ENCODE data around the gene DRAP1. TPM values are rescaled to one million over a fixed set of nuclear protein-coding genes. Genes with fewer than 3 reads are reported as not detected.

The DRAP1 gene
- total RNA-seq, 2 donors from 2014 or later = 101 to 127 TPM

- Histone ChIP-seq H3K4me3 (no peak overlapping the region), H3K4me1 (replicated peaks) (no peaks in the 10 kb centered on the region), H3K36me3 (no peaks in the 10 kb centered on the region), H3K27ac (no peak overlapping the region), H3K27me3 (replicated peaks; ENCODE audit: insufficient read depth) (no peaks in the 10 kb centered on the region), H3K9me3 (no peaks in the 10 kb centered on the region)
- no peak for DNase-seq (ENCODE audit: low spot score)
- intact Hi-C loops (cut with DNase I) = no loop called here
- 70% methylated on average over 7 of the region's 7 CpGs for WGBS
- TF ChIP-seq POLR2AphosphoS5 (IDR thresholded peaks at IDR 0.05) (no peak), CTCF (IDR thresholded peaks at IDR 0.05) (no peak)
Observed at GRCh38 chr11:65880027-65880426, 39.2 kb upstream of the DRAP1 start.

GRCh38 chr11:65880844-65881421, 38.3 kb upstream of the DRAP1 start:
- no peaks in the 10 kb centered on the region for H3K4me1 ChIP-seq (replicated peaks)
- DNase-seq (ENCODE audit: low spot score) = no peak
- H3K27me3 ChIP-seq (replicated peaks; ENCODE audit: insufficient read depth) = no peaks in the 10 kb centered on the region
- no peaks in the 10 kb centered on the region for H3K9me3 ChIP-seq
- TF ChIP-seq CTCF (IDR thresholded peaks at IDR 0.05) = no peak
- no peak for TF ChIP-seq POLR2AphosphoS5 (IDR thresholded peaks at IDR 0.05)
- TF ChIP-seq POLR2A (IDR thresholded peaks at IDR 0.05) = no peak
- no peaks in the 10 kb centered on the region for H3K36me3 ChIP-seq
- 59% methylated on average over 7 of the region's 7 CpGs for WGBS
- H3K27ac ChIP-seq = no peak overlapping the region
- intact Hi-C loops (cut with DNase I) = no loop called here
- no peak overlapping the region for H3K4me3 ChIP-seq

GRCh38 chr11:65882120-65883057, 36.8 kb upstream of the DRAP1 start:
- Histone ChIP-seq H3K4me3 (no peak overlapping the region), H3K9me3 (no peaks in the 10 kb centered on the region), H3K36me3 (no peaks in the 10 kb centered on the region), H3K27me3 (replicated peaks; ENCODE audit: insufficient read depth) (no peaks in the 10 kb centered on the region), H3K4me1 (replicated peaks) (peaks cover 2% of the 10 kb centered on the region), H3K27ac (no peak overlapping the region)
- intact Hi-C loops (cut with DNase I) = no loop called here
- TF ChIP-seq POLR2A (IDR thresholded peaks at IDR 0.05) (no peak), POLR2AphosphoS5 (IDR thresholded peaks at IDR 0.05) (no peak), CTCF (IDR thresholded peaks at IDR 0.05) (no peak)
- WGBS = 85% methylated on average over 30 of the region's 30 CpGs
- no peak for DNase-seq (ENCODE audit: low spot score)

GRCh38 chr11:65883058-65883761, 36.0 kb upstream of the DRAP1 start:
- WGBS = 91% methylated on average over 13 of the region's 13 CpGs
- TF ChIP-seq POLR2AphosphoS5 (IDR thresholded peaks at IDR 0.05) = no peak
- TF ChIP-seq POLR2A (IDR thresholded peaks at IDR 0.05) = no peak
- no peak for TF ChIP-seq CTCF (IDR thresholded peaks at IDR 0.05)
- H3K4me1 ChIP-seq (replicated peaks) = peaks cover 7% of the 10 kb centered on the region
- H3K27ac ChIP-seq = no peak overlapping the region
- no peak for DNase-seq (ENCODE audit: low spot score)
- no peaks in the 10 kb centered on the region for H3K36me3 ChIP-seq
- no peaks in the 10 kb centered on the region for H3K9me3 ChIP-seq
- no peaks in the 10 kb centered on the region for H3K27me3 ChIP-seq (replicated peaks; ENCODE audit: insufficient read depth)
- H3K4me3 ChIP-seq = no peak overlapping the region
- intact Hi-C loops (cut with DNase I) = no loop called here
